SK-N-MC (cell line): ENCODE measurements around the gene ZNF335.

ENCODE experiments used
- EZH2 ChIP-seq: fragments of 200-600 bp; sonication (generic); IDR thresholded peaks from one replicate; pipeline ENCODE4 v1.6.1; 2017; ENCODE audit warnings: antibody characterized with exemption
- FOXP2 ChIP-seq: optimal IDR thresholded peaks from 2 replicates; pipeline ENCODE3; 2011; ENCODE audit warnings: mild to moderate bottlenecking, moderate library complexity; ENCODE audit not compliant: insufficient read depth; ENCODE audit errors: extremely low read length, control extremely low read depth
- POLR2AphosphoS5 ChIP-seq: IDR thresholded peaks from 2 replicates; pipeline ENCODE4 v1.6.1; 2012; ENCODE audit warnings: mild to moderate bottlenecking, low read depth, low read length, borderline replicate concordance

DNA sequence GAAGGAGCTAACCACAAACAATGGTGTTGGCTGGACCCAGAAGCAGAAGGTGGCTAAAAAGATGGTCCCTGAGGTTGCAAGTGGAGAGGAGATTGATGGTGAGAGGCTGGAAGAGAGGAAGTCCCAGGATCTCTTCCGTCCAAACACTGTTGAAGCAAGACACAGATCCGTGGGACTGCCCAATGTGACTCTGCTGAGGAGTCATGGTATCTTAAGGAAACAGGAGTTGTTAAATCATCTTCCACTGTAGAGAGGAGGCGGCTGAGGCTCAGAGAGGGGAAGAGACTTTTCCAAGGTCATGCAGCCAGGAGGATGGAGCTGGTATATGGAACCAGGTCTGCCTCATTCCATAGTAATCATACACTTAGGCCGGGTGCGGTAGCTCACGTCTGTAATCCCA, 4.1 kb upstream of the ZNF335 start:
- TF ChIP-seq EZH2 (no peak), POLR2AphosphoS5 (no peak), FOXP2 (no peak)
